WI38 (cell line): ENCODE results near the gene ACAP1.

Experiments
- H3K4me3 ChIP-seq: 2 replicates; pipeline ENCODE4 v1.5.1; 2011; ENCODE audit warnings: low read depth, mild to moderate bottlenecking, control low read depth, low read length
- CTCF ChIP-seq: IDR thresholded peaks from 2 replicates; pipeline ENCODE4 v1.5.1; 2012; ENCODE audit warnings: low read depth, mild to moderate bottlenecking, control low read depth, low read length

Gene ACAP1

GRCh38 chr17:7313890-7314718, 22.2 kb upstream of the ACAP1 start:
- TF ChIP-seq CTCF: no peak
- peak overlapping the region; percentile 86 for H3K4me3 ChIP-seq

DNA sequence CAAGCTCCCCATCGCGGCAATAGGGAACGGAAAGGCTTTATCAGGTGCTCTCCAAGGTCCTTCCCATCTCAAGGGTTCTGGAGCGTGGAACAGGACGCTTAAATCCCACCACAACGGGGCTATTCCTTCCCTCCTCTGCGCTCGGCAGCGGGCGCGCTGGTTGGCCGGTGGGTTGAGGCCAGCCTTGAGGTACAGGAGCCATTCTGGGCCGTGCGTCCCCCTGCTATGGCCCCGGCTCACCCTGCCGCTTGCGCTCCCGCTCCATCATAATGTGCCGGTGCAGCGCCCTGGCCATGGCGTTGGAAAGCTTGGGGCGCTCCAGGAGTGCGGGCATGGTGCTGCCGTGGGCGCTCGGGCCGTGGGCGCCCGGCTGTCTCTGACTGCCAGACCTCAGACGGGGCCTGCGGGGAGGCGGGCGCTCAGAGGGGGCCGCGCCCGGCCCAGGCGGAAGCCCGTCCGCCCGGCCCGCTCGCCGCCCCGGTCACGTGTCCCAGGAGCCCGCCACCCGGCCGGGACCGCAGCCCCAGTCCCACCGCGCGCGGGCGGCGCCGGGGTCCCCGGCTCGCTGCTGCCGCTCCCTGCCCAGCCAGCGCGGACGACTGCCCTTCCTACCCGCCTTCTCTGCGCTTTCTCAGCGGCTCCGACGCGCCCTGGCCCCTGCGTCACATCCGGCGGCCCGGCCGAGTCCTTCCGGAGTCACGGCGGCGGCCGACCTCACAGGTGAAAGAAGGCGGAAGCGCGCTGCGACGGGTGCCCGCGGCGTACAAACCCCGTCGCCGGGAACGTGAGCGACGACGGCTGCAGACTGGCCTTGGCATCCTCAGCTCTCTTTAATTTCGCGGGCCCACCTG, 21.4 kb upstream of the ACAP1 start, which contains the start of gene GPS2:
GPS2 (minus strand) TSS at position 642 of the 851 bp plus-strand sequence; CDS start at position 334, 308 bp downstream.
- no peak for TF ChIP-seq CTCF
- peak within 1 kb of the TSS; percentile 86 for H3K4me3 ChIP-seq

- no peak for TF ChIP-seq CTCF
- H3K4me3 ChIP-seq: peak overlapping the region; percentile 86
Observed at GRCh38 chr17:7315570-7316235, 20.6 kb upstream of the ACAP1 start.

DNA sequence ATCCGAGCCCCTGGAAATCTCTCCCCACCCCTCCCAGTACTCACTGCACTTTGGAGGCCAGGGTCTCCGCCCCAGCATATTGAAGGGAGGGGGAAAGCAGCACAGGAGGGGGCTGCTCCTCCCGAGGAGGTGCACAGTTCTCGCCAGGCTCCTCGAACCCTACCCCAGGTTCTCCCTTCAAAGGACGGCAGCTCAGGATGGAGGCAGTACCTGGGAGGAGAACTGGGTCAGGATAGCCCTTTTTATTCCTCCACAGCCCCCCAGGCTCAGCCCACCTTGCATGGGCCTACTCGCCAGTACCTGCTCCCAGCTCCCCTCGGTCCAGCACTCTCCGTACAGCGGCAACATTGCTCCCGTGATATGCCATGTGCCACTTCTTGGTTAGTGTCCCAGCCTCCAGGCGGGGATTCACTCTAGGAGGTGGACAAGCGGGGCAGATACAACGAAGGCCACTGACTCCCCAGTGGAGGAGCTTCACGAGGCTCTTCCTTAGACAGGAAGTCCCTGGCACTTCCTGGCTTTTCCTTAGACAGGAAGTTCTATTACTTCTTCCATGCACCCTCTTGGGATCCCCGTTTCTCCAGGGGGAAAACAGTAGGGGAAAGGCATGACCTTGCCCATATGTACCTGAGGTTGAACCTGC, 19.0 kb upstream of the ACAP1 start:
- H3K4me3 ChIP-seq: no peak overlapping the region
- no peak for TF ChIP-seq CTCF

DNA sequence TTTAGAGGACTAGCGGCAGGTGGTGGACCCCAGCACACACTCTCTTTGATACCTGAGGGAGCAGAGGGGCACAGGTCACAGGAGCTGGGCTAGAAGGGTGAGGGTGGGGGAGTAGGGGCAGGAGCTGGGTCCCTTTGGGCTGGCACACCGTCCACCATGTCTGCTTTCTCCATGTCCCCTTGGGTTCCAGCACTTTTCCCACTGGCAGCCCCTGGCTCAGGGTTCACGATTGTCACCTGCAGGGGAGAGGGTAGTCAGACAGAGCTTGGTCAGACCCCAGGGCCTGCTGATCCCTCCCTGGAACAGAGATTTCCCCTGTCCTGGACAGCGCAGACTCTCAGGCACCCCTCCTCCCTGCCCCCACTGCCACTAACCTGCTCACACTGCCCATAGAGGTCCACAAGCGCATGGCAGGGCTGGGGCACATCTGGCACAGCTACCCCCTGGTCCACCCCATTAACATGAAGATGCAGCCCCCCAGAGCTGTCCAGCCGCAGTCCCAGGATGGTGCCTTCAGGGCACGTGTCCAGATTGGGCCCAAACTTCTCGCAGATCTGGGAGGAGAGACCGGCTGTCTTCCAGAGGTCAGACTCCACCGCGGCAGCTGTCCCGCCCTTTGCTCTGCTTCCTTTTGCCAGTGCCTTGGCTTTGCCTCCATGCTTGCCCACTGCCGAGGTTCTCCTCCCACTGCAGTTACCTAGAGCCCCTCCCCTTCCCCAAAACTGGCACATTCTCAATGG, 18.0 kb upstream of the ACAP1 start:
- no peak overlapping the region for H3K4me3 ChIP-seq
- TF ChIP-seq CTCF: no peak

GRCh38 chr17:7321466-7321865, 14.9 kb upstream of the ACAP1 start:
- no peak for TF ChIP-seq CTCF
- no peak overlapping the region for H3K4me3 ChIP-seq
